ENCODE measurements around the gene TGFBR3L. TPM values are rescaled to one million over a fixed set of nuclear protein-coding genes. Genes with fewer than 3 reads are reported as not detected.
"Not testable (repeated sequence)": the region's sequence is repeated elsewhere in the genome, so short reads cannot be mapped to it uniquely, and the experiment has no call there.

TGFBR3L gene
- total RNA-seq, 1 donor from 2014 or later, result 0.76 TPM

- DNase-seq (ENCODE audit: extremely low read depth, low read depth, low spot score), result no peak
Measured at GRCh38 chr19:7926727-7927604, 12.3 kb downstream of the TGFBR3L start.

GRCh38 chr19:7927605-7928333 lies 13.1 kb downstream of the TGFBR3L start:
- no peak for DNase-seq (ENCODE audit: extremely low read depth, low read depth, low spot score)

- DNase-seq (ENCODE audit: extremely low read depth, low read depth, low spot score), result no peak
Measured at GRCh38 chr19:7928334-7928706, 13.7 kb downstream of the TGFBR3L start.

GRCh38 chr19:7928741-7929701 lies 14.4 kb downstream of the TGFBR3L start:
- DNase-seq (ENCODE audit: extremely low read depth, low read depth, low spot score), result no peak

GRCh38 chr19:7930030-7930429 lies 15.4 kb downstream of the TGFBR3L start:
- DNase-seq (ENCODE audit: extremely low read depth, low read depth, low spot score), result not testable (repeated sequence)

DNA sequence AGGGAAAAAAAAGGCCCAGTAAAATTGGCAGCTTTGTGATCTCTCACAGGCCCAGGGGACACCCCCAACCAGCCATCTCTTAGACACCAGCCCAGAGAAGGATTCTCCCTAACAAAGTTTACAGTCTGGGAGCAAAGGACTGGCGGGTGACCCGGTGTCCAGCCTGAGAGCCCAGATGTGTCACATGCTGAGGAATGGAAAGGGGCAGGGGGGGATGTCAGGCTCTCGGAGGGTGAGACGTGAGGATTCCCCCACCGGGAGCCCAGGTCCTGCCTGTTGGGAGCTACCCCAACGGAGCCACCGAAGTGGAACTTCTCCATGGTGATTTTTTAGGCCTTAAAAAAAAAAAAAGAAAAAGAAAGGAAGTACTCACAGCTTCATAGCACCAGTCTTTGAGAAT lies 16.1 kb downstream of the TGFBR3L start:
- no peak for DNase-seq (ENCODE audit: extremely low read depth, low read depth, low spot score)

GRCh38 chr19:7931221-7932061 lies 16.8 kb downstream of the TGFBR3L start:
- no peak for DNase-seq (ENCODE audit: extremely low read depth, low read depth, low spot score)

DNA sequence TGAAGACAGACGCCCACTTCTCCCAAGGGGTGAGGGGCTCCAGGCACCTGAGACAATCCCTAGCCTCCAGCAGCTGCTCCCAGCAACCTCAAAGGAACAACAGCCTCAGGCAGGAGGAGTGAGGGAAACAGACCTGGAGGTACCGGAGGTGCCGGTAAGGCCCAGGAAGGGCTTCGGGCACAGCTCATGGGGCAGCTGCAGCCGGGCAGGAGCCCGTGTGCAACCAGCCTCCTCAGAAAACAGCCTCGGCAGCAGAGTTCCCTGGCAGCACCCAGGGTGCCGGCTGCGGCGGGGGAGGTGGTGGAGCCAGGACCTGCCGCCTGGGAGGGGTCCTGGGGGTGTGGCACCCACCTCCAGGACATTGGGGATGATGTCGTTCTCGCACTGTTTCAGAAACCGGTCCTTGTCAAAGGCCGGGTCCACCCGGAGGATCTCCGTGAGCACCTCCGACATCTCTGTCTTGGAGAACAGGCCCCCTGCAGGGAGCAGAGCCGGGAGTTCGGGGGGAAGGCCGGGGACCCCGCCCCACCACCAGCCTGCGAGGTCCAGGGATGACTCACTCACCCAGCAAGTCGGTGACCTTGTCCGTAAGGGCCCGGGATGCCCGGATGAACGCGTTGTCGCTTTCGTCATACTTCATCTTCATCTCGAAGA lies 17.8 kb downstream of the TGFBR3L start:
- DNase-seq (ENCODE audit: extremely low read depth, low read depth, low spot score), result no peak

GRCh38 chr19:7932930-7933300 lies 18.3 kb downstream of the TGFBR3L start:
- no peak for DNase-seq (ENCODE audit: extremely low read depth, low read depth, low spot score)

- no peak for DNase-seq (ENCODE audit: extremely low read depth, low read depth, low spot score)
Measured at GRCh38 chr19:7933411-7933810, 18.8 kb downstream of the TGFBR3L start.

- no peak for DNase-seq (ENCODE audit: extremely low read depth, low read depth, low spot score)
Measured at GRCh38 chr19:7933828-7934725, 19.4 kb downstream of the TGFBR3L start.

DNA sequence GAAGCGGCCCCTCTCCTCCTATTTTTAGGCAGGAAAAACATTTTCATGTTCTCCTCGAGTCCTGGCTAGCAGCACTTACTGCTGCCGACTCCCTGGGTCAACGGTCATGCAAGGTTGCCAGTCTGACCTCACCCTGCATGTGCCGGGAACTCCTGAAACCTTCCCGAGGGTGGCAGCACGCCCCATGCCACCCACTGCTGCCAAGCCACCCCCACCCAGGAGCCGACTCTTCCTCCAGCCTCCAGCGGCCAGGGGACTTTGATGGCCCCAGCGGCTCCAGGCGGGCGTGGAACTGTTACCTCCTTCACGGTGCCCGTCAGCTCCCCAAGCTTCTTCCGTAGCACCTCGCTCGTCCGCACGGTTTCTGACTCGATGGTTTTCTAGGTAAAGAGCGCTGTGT lies 20.1 kb downstream of the TGFBR3L start:
- no peak for DNase-seq (ENCODE audit: extremely low read depth, low read depth, low spot score)

DNA sequence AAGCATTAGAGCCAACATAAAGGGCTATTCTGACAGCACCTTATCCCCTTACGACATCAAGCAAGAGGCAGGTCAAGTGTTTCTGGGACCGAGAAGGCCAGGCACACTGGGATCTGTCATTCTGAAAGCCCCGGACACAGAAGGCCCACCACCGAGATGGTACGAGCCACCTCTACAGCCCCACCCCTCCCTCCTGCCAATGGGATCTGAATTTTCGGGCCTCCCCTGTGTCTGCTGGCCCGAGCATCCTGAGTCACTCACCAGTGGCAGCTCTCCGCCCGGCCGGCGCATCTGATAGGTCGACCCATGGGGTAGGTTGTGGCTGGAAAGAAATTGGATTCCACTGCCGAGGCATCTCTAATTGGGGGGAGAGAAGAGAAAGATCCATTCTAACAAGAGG lies 26.2 kb downstream of the TGFBR3L start:
- DNase-seq (ENCODE audit: extremely low read depth, low read depth, low spot score), result no peak

- no peak for DNase-seq (ENCODE audit: extremely low read depth, low read depth, low spot score)
Measured at GRCh38 chr19:7941895-7942596, 27.4 kb downstream of the TGFBR3L start.

GRCh38 chr19:7942981-7943443 lies 28.4 kb downstream of the TGFBR3L start:
- DNase-seq (ENCODE audit: extremely low read depth, low read depth, low spot score), result no peak

GRCh38 chr19:7943444-7944176 lies 29.0 kb downstream of the TGFBR3L start, which contains the start of gene TIMM44:
Gene TIMM44, minus strand, starts transcription at chr19:7943666. Its CDS starts 15 bp downstream, at chr19:7943651.
- DNase-seq (ENCODE audit: extremely low read depth, low read depth, low spot score), result peak; percentile 94

- DNase-seq (ENCODE audit: extremely low read depth, low read depth, low spot score), result no peak
Measured at GRCh38 chr19:7944177-7944761, 29.6 kb downstream of the TGFBR3L start.

Measured in glomerular endothelial cell (primary cell).